HG03460 (cell line): ENCODE measurements around the gene GPC6.

Experiments used
- ATAC-seq: cut with Tn5 transposase; IDR thresholded peaks from one replicate; pipeline ENCODE4 v1.9.1; 2021; ENCODE audit not compliant: unreplicated experiment

GPC6 gene

DNA sequence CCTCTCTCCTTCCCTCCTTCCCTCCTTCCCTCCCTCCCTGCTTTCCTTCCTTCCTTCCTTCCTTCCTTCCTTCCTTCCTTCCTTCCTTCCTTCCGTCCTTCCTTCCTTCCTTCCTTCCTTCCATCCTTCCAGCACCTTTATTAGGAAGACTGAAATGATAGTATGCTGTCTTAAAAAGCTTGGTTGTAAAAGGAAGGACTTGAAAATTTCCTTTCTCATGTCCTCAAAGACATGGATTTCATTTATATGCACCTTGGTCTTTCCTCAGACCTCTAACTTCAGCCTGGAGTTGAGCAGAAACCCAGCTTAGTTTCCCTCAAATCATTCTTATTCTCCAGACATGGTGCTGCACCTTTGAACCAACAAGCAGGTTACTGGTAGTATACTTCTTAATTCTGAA lies 141.7 kb downstream of the GPC6 start:
- ATAC-seq, result no peak

DNA sequence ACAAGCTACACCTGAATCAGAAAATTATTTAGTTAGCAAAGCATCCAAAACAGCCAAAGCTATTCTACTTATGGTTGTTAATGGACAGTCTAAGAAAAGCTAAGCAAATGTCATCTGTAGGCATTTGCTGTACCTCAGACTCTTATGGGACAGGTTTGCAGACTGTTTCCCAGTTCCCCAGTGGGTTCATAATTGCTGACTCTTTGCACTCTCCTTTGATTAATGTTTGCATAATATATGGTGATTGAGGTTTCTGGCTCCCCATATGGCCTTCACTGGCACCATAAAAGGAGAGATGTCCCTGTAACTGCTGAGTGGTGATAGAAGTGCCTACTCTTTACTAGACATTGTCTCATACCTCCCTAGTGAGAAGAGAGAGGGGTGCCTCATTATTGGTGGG lies 142.1 kb downstream of the GPC6 start:
- ATAC-seq, result no peak

DNA sequence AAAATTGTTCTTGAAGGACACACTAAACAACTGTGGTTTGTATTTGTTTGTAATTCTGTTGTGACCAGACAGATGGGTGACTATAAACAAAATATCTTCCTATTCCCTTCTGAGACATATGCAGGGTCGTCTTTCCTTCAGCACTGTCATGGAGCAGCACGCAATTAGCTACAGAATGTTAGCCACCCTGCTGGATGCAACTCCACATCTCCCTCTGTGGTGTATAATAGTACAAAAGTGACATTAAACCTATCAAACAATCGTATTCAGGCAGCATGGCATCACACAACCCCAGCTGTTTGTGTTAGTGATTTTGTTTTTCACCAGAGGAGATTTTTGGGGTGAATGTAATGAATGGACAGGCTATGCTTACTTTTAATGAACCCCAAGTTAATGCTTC lies 146.2 kb downstream of the GPC6 start:
- ATAC-seq, result no peak

DNA sequence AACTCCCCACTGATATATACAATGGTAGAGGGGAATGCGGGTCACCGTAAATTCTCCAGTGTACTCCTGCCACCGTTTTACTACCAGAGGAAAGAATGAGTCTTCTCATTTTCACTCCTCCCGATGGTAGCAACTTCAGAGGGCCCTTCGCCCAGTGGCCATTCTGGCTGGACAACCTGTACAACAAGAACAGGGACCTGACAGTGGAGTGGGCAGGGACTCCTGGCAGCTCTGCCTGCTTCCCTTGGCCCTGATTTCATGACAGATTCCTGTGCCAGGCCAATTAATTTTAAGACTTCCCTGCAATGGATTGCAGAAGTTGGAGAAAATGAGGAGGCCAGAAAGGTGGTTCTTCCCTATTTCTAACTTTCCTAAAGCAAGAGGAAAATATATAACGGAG lies 148.9 kb downstream of the GPC6 start:
- no peak for ATAC-seq

DNA sequence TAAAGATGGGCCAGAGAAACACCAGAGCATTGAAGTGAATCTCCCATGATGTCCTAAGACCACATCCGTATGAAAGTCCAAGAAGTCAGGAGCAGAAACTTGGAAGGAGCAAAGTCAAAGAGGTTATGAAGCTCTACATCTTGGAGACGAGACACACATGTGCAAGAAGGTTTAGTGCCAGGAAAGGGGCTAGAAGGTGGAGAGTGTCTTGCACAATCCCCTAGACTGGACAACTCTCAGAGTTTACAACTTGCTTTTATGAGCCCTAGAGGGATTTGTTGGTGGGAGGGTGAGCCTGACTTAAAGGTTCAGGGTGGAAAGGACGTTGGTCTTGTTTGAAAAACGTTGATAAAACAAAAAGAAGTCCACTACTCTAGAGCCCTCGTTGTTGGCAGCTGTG lies 150.6 kb downstream of the GPC6 start:
- no peak for ATAC-seq

DNA sequence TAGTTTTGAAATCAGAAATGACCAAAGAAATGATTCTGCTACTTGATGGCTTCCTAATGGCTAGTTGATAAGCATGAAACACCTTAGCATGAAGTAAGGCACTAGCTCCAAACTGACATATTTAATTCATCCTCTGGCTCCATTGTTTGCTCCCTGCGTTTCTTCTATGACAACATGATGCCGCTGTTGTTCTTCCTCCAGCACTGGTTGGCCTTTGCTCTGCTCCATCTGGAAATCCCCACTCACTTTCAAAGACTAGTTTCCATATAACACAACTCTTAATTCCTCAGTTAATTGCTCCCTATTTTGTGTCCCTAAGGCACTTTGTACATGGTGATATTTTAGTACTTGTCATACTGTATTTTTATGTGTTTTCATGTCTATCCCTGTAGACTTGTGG lies 151.6 kb downstream of the GPC6 start:
- ATAC-seq, result no peak

DNA sequence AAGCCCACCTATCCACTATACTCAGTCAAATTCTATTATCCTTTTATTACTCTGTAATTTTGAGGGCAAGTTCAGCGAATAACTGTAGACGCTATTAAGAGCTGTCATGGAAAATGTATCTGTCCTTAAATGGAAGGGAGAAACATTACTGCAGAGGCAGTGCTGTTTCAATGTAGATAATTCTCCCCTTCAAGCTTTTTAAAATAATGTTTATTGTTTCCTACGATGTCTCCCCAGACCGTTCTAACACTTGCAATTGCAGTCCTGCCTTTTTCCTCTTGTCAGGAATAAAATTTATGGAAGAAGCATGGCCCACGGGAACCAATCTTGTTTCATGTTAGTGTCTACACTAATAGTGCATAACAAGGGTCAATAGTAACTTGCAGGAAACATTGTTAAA lies 159.5 kb downstream of the GPC6 start:
- ATAC-seq, result no peak

DNA sequence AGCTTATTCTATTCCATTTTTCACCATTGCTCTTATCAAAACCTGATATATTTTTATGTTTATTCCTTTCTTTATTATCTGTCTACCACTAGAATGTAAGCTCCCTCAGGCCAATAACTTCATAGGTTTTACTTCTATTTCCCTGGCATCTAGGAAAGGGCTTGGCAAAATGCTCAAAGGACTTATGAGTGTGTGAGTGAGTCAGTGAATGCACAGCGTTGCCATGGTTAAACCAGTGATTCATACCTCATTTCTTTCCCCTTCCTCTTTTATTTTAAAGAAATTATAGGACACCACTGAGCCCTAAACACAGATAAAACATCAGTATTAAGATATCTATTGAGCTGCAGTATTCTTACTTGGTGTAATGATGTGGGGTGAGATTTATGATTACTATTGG lies 162.1 kb downstream of the GPC6 start:
- no peak for ATAC-seq

DNA sequence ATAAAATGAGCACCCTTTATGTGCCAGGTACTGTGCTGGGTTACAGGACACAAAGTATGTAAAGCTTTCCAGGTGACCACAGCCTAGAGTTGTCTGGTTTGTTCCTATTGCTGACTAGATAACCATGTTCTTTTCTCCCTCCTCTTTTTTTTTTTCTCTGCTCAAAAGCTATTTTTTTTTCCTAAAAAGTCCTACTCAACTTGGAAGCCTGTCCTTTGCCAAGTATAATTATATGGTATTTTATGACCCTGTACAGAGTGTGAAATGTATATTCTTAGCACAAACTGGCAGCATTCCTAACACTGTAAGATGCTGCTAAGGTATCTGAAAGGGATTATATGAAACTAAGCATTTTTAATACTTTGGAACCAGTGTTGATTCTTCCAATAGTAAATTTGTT lies 171.0 kb downstream of the GPC6 start:
- no peak for ATAC-seq

DNA sequence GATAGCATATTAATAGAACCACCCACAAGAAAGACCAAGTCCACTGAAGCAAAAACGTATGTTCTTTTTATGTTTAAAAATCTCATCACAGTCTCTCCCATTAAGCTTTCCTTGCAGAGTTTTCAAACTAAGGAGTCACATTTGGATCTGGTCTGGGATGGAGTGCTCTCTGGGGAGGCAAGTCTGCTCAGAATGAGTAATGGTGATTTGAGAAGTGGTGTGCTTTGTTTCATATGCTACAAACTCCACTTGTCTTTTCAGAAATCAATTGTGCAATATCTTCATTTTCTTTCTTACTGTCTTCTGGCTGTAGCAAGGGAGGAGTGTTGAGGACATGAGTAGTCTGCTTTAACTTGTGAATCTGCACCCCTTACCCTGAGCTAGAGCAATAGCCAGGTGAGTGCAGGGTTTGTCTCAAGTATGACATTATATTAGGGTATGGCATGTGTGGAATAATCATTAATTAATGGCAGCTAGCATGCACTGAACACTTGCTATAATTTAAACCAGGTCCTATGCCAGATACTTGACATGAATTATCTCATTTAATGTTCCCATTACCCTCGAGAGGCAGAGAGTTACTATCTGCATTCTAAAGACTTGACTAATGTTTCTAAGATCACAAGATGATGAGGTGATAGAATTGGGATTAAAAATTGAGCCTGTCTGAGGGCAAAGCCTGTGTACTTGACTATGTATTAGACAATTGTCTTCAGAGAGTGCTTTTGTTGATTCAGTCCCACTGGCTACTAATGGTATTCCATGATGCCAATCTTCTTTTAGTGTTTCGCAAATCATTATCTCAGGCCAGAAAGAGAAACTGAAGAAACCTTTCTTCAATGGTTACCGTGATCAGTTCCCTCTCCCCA lies 171.8 kb downstream of the GPC6 start:
- no peak for ATAC-seq

DNA sequence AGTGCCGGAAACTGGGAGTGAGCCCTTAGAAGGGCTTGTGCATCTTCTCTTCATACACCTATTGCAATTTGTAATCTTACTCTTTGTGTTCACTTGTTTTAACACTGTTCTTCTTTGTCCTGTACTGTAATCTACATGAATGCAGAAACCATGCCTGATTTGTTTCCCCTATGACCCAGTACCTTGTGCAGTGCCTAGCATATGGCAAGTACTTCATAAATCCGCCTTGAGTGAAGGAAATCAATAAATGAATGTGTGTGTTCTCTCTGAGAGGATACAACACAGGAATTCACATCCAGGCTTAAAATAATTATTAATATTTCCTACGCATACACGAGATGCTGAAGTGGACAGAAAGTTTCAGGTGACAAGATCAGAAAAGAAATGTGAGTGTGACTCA lies 172.6 kb downstream of the GPC6 start:
- ATAC-seq, result no peak

DNA sequence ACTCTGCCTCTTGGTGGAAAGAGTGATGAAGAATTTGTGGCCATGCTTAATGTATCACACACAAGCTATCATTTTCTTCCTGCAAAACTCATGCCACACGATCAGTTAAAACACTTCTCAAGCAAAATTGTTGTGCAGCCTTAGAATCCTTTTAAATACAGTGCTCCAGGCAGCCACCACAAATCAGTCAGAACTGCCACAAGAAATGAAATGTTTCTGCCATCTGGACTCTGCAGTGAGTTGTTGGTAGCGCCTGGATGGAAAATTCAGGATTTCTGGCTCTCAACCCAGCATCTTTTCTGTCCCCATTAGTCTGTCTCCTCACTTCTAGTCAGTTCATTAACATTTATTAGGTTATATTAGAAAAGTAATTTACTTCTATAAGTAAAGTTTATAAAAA lies 179.5 kb downstream of the GPC6 start:
- no peak for ATAC-seq

DNA sequence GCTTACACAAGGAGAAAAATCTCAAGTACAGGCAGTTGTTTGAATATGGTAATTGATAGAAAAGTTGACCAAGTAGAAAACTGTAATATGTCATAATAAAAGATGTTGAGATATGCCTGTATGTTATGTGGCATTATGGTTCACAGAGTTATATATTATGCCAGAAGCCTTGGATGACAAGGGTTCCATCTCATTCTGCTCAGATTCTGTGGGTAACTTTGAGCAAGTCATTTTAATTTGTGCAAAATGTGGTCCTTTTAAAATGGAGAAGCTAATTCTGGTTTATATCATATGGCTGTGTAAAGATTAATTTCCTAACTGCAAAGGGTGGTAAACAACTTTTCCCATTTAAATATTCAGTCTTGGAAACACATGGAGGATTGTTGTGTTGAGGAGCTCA lies 180.9 kb downstream of the GPC6 start:
- no peak for ATAC-seq

DNA sequence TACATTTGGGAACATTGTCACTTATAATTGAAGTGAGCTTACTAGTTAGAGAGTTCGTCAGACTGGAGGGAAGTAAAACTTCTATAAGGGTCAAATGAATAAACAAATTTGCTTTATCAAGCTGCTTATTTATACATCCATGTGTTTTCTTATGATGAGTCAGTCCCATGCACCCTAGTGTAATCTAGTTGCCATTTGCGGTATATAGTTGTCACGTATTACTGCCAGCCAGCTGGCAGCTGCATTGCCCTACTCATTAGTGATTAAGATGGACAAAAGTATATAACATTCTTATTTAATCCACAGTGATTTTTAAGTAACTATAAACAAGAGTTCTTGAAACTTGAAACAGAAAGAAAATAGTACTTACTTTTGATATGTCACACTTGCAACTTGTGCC lies 182.4 kb downstream of the GPC6 start:
- no peak for ATAC-seq

DNA sequence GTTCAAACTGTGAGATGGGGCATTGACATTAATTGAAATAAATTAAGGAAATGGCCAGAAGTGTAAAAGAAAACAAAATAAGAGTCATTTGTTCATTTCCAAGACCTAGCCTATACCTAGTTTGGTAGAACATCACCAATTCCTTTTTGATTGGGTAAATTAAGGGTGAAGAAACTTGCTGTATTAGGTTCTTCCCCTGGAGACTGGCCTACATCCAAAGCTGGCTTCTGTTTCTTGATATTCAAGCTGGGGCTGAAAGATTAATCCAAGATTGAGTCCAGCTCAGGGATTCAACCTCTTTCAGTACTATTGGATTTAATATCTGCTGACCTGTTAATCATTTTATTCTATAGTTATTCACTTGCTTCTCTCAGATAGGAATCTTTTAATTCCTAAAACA lies 183.2 kb downstream of the GPC6 start:
- no peak for ATAC-seq

DNA sequence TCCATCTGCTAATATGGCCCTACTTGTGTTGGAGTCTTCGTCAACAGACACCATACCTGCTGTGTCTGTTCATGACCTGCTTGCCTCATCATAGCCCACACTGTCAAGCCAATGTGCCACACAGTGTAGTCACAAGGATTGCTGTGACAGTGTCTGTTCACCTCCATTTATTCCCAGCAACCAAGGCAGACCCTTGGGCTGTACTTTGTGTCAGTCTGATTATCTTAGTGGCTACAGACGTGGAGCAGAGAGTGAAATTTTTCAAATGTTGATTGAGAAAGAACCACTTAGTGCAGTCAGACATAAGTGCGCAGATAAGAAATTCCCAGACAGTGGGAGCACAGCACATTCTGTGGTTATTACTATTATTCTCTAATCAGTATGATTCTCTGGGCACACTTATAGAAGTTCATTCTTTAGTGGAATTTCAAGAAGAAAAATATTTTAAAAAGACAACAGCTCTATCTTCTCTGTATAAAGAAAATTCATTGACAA lies 184.6 kb downstream of the GPC6 start:
- ATAC-seq, result no peak

DNA sequence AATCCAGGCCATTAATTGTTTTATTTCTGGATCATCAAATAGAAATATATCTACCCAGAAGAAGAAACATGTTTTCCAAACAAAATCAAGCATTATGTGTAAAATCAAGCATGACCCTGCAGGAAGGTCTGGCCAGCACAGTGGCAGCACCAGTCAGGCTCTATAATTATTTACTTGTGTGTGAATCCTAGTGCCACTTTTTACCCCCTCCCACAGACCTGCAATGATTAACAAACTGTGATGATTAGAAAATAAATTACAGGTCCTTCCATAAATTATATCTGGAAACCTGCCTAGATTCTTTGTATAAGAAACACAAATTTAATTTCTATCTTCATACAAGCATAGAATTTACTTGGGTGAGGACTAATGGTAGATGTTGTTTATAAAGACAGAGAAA lies 186.1 kb downstream of the GPC6 start:
- no peak for ATAC-seq

DNA sequence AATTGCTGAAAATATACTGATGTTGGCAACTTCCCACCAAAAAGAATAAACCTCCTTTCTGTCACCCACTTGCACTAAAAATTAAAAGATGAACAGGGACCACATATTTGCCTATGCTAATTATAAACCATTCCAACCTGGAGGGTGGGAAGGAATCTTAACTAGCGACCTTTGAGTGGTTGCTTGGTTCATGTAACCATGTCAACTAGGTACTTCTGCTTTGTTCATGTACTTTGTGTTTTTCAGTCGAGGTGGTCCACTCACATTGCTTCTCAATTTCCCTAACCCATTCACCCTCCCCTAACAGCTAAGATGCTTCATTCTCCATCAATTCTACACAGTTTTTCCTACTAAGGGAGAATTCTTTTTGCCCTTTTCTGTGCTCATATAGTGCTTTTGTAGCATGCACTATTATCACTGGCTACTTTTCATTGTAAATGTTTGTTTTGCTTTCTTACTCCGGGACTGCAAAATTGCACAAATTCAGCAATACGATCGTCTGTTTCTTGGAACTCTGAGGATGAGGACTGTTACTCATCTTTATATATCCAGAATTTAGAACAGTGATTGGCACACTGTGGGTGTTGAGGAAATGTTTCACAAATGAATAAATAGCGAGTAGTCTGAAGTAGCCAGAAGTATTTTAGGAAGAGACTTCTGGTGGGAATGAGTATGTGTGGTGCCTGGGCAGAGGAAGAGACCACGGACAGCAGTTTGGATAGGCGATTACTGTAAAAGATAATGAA lies 187.5 kb downstream of the GPC6 start:
- no peak for ATAC-seq

DNA sequence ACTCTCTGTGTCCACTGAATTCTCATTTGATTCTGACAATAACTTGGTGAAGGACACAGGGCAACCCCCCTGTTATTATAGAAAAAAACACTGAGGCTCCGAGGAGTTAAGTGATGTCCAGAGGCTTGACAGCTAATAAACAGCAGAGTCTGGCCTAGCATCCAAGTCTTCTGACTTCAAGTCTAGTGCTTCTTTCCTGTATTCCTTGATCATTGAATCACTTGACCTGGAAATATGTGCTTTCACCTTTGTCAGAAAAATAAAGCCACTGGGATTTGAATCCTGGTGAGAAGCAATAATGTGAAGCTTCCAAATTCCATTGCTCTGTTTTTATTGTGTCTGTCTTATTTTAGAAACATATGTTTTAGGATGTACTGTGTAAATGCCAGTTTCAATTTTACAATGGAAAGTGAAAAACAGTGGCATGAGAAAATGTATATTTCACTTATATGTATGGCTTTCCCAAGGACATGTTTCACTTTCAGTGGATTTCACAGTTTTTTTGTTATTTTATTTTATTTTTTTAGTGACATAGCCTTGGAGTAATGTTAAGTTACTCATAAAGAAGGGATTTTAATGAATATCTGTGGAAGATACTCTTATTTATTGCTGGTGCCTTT lies 190.2 kb downstream of the GPC6 start:
- no peak for ATAC-seq

DNA sequence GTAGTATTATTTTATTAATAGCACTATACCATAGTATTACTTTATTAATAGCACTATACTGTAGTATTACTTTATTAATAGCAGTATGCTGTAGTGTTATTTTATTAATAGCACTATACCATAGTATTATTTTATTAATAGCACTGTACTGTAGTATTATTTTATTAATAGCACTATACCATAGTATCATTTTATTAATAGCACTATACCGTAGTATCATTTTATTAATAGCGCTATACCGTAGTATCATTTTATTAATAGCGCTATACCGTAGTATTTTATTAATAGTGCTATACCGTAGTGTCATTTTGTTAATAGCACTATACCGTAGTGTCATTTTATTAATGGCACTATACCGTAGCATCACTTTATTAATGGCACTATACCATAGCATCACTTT lies 191.8 kb downstream of the GPC6 start:
- no peak for ATAC-seq

DNA sequence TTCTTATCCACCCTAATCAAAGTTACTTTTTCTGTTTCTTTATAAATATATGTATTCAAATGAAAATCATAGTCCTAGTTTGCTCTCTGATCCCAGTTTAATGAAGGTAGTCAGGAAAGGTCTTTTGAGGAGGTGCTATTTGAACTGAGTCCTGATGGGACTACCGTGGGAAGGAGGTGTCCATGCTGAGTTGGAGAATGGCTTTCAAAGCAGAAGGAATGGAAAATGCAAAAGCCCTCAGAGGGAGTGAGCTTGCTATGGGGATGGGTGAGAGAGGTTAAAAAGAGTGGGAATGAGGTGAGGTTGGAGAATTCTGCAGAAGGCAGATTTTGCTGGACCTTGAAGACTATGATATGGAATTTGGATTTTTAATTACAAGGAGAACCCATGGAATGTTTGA lies 193.6 kb downstream of the GPC6 start:
- no peak for ATAC-seq

DNA sequence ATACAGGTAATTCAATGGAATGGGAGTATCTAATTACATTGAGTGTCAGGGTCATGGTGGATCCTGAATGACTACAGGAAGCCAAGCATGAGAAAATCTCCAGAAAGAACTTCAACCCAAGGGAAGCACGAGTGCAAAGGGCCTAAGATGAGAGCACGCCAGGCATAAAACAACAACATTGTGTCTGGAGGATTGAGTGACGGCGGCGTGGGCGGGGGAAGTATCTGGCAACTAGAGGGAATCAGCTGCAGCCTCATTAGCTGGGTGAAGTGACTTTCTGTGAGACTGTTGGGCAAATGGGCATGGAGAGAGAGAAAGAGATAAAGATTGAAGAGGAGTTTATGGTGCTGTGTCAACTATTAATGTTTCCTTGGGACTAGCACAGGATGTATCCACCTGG lies 194.3 kb downstream of the GPC6 start:
- no peak for ATAC-seq
